Measurements from ENCODE around the gene SLC35G1.

SLC35G1 gene

DNA sequence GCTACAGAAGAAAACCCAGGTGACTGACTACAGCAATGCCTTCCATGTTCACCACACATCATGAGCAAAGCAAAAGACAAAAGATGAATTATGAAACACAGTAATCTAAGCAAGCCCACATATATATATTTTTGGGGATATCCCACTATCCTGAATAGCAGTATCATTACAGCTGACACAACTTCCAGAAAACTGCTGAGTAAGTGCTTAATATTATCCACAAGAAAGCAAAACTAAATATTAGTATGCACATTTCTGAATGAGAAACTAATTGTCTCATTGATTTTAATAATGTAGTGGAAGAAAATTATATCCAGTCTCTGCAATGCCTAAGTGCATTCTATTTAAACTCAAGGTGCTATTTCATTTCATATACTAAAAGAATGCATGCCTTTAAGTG, 14.5 kb upstream of the SLC35G1 start:
- DNase-seq = no peak

- no peak for DNase-seq
Measured at GRCh38 chr10:93894516-93895378, 969 bp downstream of the SLC35G1 start.

DNA sequence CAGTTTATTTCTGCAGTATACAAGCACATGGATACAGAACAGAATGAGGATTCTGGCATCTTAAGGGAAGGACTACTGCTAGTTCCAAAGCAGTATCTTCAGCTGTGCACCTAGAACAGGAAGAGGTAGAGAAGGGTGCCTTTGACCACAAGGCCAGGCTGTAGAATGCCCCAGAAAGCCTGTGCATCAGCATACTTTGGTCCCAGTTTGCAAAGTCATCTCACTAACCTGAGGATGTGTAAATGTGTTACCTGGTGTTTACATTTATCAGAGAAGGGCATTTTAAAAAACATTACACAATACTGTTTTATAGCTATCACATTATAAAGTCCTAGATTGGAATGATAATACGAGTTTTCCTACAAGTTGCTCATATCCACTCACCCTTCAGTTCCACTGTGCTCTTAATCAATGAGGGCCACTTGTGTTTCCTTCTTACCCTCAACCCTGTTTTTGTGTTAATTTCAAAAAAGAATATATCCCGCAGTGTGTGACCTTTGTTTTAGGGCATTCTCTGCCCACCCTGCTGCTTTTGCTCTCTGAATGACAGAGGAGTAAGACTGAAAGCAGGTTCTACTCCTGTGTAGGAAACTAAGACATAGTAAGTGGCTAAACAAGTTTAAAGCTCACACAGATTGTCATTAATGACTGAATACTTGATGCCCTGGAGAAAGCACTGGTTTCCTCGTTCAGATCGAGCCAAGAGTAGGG, 3.4 kb downstream of the SLC35G1 start:
- DNase-seq = no peak

DNA sequence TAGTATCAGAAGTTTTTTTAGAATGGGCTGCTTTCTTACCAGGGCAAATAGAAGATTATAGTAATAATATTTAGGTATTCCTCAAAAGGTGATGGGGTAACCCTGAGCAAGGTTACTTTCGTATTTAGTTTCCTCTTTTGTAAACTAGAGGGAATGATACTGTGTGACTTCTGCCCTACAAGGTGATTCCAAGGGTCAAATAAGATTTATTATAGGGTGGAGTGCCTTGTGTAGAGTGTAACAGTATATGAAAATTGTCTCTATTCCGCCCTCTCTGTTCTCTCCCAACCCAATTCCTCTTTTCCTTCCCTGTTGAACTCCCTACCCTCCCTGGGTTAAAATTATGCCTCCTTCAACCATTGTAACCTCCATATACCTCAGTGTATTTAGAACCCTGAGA, 5.3 kb downstream of the SLC35G1 start:
- no peak for DNase-seq

- no peak for DNase-seq
Measured at GRCh38 chr10:93903051-93903450, 9.3 kb downstream of the SLC35G1 start.

DNA sequence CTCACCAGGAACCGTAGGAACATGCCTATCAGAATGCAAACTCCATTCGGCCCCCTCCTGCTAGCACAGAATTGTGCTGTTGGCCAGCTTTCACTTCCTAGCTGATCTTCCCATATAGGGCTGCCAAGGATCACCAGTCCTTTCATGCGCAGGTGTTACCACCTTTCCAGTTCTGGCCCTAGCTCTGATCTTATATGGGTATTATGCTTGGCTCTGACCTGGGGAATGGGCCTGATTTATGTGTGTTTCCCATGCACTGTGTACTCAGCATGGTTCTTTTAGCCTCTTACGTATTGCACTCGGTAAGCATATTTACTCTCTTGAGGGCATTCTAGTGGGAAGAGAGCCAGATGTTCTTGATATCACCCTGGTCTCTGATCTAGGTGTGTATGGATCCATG, 11.1 kb downstream of the SLC35G1 start:
- DNase-seq = peak; percentile 81

DNA sequence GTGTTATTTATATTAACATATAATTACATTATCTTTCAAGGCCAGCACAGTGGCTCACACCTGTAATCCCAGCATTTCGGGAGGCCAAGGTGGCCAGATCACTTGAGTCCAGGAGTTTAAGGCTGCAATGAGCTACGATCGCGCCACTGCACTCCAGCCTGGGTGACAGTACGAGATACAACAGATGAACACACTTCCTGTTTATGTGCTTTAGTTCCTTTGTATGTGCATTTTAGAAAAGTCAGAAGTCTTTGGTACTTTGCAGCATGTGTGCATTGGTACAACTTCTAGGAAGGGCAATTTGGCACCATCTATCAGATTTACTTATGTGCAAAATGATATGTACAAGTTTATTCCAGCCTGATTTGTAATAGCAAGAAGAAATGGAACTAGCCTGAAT, 13.3 kb downstream of the SLC35G1 start:
- no peak for DNase-seq

DNA sequence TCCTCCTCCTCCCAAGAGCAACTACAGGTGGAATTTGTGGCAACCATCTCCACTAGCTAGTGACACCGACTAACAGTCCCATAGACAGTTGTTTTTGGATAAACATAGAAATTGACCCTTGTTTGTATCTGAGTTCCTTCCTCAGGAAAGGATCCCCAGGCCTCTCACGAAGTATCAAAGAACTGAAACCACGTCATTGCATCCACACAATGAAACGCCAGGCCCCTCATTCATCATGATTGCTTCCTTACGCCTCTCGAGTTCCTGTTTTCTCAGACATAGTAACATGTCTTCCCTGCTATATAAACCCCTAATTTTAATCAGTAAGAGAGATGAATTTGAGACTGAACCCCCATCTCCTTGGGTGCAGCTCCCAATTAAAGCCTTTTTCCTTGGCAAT, 18.1 kb downstream of the SLC35G1 start:
- no peak for DNase-seq

DNA sequence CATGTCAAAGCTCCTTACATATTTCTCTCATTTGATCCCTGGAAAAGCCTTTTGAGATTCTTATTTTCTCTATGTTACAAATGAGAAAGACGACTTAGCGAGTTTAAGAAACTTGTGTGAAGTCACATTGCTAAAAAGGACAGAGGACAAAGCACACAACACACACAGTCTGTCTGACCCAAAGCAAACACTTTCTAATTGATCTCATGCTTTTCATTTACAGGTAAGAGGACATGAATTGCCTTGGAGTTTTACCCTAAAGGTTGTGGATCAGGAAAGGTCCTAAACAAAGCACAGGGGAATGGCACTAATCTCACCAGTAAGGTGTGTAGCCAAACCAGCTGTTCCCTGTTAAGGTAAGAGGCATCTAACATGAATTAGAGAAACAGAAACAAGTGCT, 18.7 kb downstream of the SLC35G1 start:
- no peak for DNase-seq

DNA sequence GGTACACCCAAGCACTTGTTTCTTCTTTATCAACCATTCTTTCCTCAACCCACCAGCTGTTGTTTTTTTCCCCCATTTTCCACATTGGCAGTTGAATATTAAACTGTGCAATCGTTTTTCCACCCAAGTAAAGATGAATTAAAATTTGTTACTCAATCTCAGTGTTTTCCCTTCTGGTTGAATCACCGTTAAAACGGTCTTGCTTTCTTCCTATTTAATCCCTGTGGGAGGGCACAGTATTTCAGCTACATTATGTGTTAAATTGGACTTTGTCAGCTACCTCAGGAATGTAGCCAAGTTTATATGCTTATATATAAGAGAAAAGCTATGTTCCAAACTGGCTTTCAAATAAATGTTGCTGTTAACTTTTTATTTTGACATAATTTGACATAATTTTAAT, 19.9 kb downstream of the SLC35G1 start:
- no peak for DNase-seq

DNA sequence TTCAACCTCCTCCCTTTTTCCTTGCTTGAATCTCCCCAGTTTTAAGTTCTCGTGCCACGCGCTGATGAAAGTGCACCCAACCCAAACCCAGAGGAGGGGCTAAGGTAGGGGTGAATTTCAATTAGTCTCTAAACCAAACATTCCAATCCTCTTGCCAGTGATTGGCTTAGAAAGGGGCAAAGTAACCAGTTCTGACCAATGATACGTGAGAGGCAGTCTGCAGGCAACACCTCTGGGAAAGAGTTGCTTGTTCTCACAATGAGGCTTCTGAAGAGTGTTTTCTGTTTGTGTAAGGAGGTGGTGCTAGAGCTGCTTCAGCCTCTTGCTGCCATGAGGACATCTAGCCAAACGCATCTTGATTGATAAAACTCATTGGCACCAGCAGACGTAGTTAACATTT, 21.8 kb downstream of the SLC35G1 start:
- DNase-seq = peak; percentile 23

GRCh38 chr10:93916257-93917063, 22.7 kb downstream of the SLC35G1 start:
- no peak for DNase-seq

GRCh38 chr10:93917064-93917391, 23.2 kb downstream of the SLC35G1 start:
- no peak for DNase-seq

GRCh38 chr10:93917821-93918220, 24.0 kb downstream of the SLC35G1 start:
- DNase-seq = no peak

- no peak for DNase-seq
Measured at GRCh38 chr10:93921338-93921737, 27.6 kb downstream of the SLC35G1 start.

DNA sequence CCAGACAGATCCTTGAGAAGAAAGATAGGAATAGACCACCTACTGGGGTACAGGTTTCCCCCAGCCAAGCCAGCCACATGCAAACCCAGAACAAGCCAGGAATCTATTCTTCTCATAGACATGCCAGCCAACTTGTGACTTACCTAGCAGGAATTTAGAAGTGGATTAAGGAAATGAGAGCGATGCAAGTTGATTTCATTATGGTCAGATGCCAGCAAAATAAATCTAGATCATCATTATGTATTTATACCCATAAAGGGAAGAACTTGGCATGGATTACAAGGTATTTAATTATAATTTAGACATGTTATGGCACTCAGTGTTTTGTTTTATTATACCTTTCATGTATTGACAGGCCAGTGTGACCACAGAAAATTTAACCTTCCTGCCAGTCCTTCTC, 32.8 kb downstream of the SLC35G1 start:
- no peak for DNase-seq

DNA sequence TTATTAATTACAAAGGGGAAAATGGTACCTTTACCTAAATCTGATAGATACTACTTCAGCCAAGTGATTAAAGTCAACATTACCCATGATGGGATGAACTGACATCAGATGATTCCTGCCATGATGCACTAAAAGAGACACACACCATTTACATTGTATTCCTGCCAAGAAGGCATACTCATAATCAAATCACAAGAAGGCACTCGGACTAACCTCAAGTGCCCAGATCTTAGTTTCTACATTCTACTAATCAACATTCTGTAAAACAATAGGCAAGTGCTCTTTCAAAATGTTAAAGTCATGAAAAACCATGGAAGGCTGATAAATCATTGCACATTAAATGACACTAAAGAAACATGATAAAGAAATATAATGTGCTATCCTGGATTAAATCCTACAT, 44.4 kb downstream of the SLC35G1 start:
- no peak for DNase-seq

GRCh38 chr10:93940881-93941280, 47.1 kb downstream of the SLC35G1 start:
- DNase-seq = no peak

DNA sequence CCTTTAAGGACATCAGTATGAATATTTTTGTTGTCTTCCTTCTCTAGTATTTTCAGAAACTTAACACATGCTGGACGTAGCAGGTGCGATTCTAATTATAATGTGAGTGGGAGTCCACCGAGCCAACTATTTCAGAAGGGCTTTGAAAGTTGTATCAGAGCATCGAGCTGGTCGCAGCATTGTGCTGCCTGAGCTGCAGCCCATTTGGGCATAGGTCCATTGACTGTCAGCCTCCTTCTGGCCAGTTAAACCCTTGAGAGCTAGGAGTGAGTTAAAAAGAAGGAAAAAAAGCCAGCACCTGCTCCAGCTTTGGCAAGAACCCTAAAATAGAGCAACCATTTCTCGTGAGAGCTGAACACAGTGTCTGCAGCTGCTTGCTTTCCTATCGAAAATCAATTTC, 47.8 kb downstream of the SLC35G1 start:
- DNase-seq = no peak

GRCh38 chr10:93945819-93946218, 52.0 kb downstream of the SLC35G1 start:
- no peak for DNase-seq

- DNase-seq = no peak
Measured at GRCh38 chr10:93947055-93947454, 53.3 kb downstream of the SLC35G1 start.

GRCh38 chr10:93947524-93947923, 53.7 kb downstream of the SLC35G1 start:
- no peak for DNase-seq

DNA sequence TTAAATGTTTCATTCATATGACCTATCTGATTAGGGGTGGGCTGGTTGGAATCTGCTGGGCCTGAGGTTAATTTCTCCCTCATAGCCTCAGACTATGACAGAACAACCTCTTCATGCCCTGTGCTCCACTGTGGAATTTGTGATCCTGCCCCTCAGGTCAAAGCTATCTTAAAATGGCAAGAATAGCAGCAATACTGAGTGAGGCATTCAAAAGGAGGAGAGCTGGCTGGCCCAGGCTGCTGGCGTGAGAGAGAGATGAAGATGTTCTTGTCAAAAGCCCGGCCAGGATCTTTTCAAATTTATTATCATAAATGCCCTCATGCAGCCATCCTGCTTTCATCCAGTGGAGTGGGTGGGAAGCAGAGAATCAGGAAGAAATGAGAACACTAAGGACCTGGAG, 58.1 kb downstream of the SLC35G1 start:
- no peak for DNase-seq
